Sigmoid colon (tissue), 3 donors: ENCODE measurements around the gene SERTM1.

Experiments used
- CTCF ChIP-seq, 4 experiments: fragments of 450-650 bp in 3 of 4; fragments of 200-600 bp in 1 of 4; IDR thresholded peaks; one replicate each; pipeline ENCODE4 v1.5.1; 2016 to 2019; ENCODE audit warnings: antibody characterized with exemption in 4 of 4, mild to moderate bottlenecking in 3 of 4, moderate library complexity in 2 of 4
- POLR2A ChIP-seq, 2 donors: fragments of 450-650 bp; IDR thresholded peaks; one replicate each; pipeline ENCODE4 v1.6.1; 2016; ENCODE audit warnings: antibody characterized with exemption in 2 of 2, mild to moderate bottlenecking in 2 of 2, moderate library complexity in 2 of 2

DNA sequence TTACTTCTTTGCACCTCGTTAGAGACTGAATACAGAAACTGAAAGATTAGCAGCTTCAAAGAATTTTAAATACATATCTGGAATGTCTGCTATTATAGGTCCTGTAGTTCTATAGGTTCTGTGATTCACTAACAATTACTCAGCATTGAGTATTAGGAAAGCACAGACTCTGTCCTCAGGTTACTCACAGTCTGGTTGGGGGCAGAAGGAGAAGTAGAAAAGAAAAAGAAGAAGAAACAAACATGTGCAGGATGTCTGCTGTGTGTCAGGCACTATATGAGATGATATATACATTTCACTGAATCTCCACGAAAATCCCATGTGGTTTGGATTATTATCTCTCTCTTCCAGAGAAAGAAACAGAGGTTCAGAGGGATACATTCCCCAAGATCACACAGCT, 40.1 kb downstream of the SERTM1 start:
- TF ChIP-seq CTCF (IDR thresholded peaks at IDR 0.05) (no peak), POLR2A (IDR thresholded peaks at IDR 0.05) (no peak)
